Nephron progenitor cell (in vitro differentiated cells): ENCODE measurements around the gene SHISA8.

ENCODE experiments used
- DNase-seq: peaks from one replicate; pipeline ENCODE4 v3.0.0; 2021
- H3K27ac Mint-ChIP-seq: 2 replicates; pipeline ENCODE4 v1.8.0; 2021; ENCODE audit warnings: mild to moderate bottlenecking, moderate library complexity, mixed read lengths
- H3K27me3 Mint-ChIP-seq: 2 replicates; pipeline ENCODE4 v1.8.0; 2021; ENCODE audit warnings: mild to moderate bottlenecking, low read depth, mixed read lengths; ENCODE audit not compliant: poor library complexity
- H3K36me3 Mint-ChIP-seq: 2 replicates; pipeline ENCODE4 v1.8.0; 2021; ENCODE audit warnings: low read depth, mixed read lengths
- H3K4me1 Mint-ChIP-seq: 2 replicates; pipeline ENCODE4 v1.8.0; 2021; ENCODE audit warnings: mixed read lengths
- H3K4me3 Mint-ChIP-seq: 2 replicates; pipeline ENCODE4 v1.8.0; 2021; ENCODE audit warnings: mild to moderate bottlenecking, moderate library complexity, mixed read lengths
- H3K9me3 Mint-ChIP-seq: 2 replicates; pipeline ENCODE4 v1.8.0; 2021; ENCODE audit warnings: mild to moderate bottlenecking, moderate library complexity, mixed read lengths
- CTCF ChIP-seq: fragments of 200-600 bp; sonication (generic); IDR thresholded peaks from 2 replicates; pipeline ENCODE4 v1.5.0; 2021; ENCODE audit warnings: antibody characterized with exemption

Gene SHISA8

DNA sequence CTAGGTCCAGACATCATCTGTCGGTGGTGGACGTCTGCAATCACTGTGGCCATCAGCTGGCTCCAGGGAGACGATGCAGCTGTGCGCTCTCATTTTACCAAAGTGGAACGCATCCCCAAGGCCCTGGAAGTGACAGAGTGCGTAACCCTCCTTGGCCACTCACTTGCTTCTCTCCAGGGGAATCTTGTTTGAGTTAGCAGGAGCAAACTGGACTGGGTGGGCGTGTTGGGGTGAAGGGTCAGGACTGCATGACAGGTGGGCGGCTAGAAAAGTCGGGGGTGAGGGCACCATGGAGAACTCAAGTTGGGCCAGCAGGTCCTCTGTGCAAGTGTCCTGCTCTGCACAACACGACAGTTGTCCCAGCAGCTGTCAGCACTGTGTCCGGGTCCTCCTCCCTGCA, 16.2 kb downstream of the SHISA8 start:
- Mint-ChIP-seq H3K36me3 (peaks cover 43% of the 10 kb centered on the region), H3K4me1 (peaks cover 7% of the 10 kb centered on the region), H3K27me3 (peaks cover 7% of the 10 kb centered on the region), H3K4me3 (no peak overlapping the region), H3K9me3 (no peaks in the 10 kb centered on the region), H3K27ac (no peak overlapping the region)
- TF ChIP-seq CTCF: no peak
- DNase-seq: no peak

- H3K36me3 Mint-ChIP-seq: peaks cover 72% of the 10 kb centered on the region
- no peak overlapping the region for H3K4me3 Mint-ChIP-seq
- no peaks in the 10 kb centered on the region for H3K4me1 Mint-ChIP-seq
- TF ChIP-seq CTCF: no peak
- no peak for DNase-seq
- peaks cover 7% of the 10 kb centered on the region for H3K27me3 Mint-ChIP-seq
- H3K27ac Mint-ChIP-seq: no peak overlapping the region
- H3K9me3 Mint-ChIP-seq: no peaks in the 10 kb centered on the region
Measured at GRCh38 chr22:41893591-41894375, 21.1 kb downstream of the SHISA8 start.

- Mint-ChIP-seq H3K36me3 (peaks cover 77% of the 10 kb centered on the region), H3K9me3 (no peaks in the 10 kb centered on the region), H3K27ac (peak overlapping the region; percentile 93), H3K27me3 (peaks cover 7% of the 10 kb centered on the region), H3K4me1 (no peaks in the 10 kb centered on the region), H3K4me3 (no peak overlapping the region)
- no peak for TF ChIP-seq CTCF
- DNase-seq: no peak
Measured at GRCh38 chr22:41892721-41893120, 22.2 kb downstream of the SHISA8 start.

- TF ChIP-seq CTCF: no peak
- no peak overlapping the region for H3K4me3 Mint-ChIP-seq
- peaks cover 4% of the 10 kb centered on the region for H3K27me3 Mint-ChIP-seq
- H3K27ac Mint-ChIP-seq: peak overlapping the region; percentile 45
- DNase-seq: no peak
- no peaks in the 10 kb centered on the region for H3K4me1 Mint-ChIP-seq
- H3K36me3 Mint-ChIP-seq: peaks cover 80% of the 10 kb centered on the region
- H3K9me3 Mint-ChIP-seq: no peaks in the 10 kb centered on the region
Measured at GRCh38 chr22:41891407-41891806, 23.5 kb downstream of the SHISA8 start.

DNA sequence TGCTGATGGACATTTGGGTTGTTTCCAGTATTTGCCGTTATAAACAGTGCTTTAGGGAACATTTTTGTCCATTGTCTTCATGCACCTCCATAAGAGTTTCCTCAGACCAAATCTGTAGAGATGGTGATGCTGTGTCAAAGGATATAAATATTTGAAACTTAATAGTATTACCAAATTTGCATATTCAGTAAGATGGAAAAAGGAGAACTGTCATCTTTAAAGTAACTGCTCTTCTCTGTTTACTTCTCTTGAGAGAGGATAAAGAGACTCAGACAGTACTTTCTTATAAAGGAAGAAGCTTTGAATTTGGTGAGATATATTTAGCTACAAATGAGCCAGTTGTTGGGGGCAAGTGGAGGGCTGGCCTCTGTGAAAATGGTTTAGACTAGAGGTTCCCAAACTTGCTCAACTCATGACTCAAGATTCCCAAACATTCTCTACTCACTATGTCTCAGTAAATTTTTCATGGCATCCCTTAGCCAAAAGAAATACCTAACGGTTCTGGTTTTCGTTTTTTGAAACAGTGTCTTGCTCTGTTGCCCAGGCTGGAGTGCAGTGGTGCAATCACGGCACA, 26.2 kb downstream of the SHISA8 start:
- TF ChIP-seq CTCF: no peak
- DNase-seq: no peak
- H3K4me1 Mint-ChIP-seq: no peaks in the 10 kb centered on the region
- H3K36me3 Mint-ChIP-seq: peaks cover 88% of the 10 kb centered on the region
- no peak overlapping the region for H3K27ac Mint-ChIP-seq
- no peak overlapping the region for H3K4me3 Mint-ChIP-seq
- H3K9me3 Mint-ChIP-seq: no peaks in the 10 kb centered on the region
- peaks cover under 1% of the 10 kb centered on the region for H3K27me3 Mint-ChIP-seq

GRCh38 chr22:41885516-41885915, 29.4 kb downstream of the SHISA8 start:
- DNase-seq: no peak
- H3K4me1 Mint-ChIP-seq: no peaks in the 10 kb centered on the region
- no peak overlapping the region for H3K4me3 Mint-ChIP-seq
- no peaks in the 10 kb centered on the region for H3K9me3 Mint-ChIP-seq
- H3K27ac Mint-ChIP-seq: no peak overlapping the region
- no peaks in the 10 kb centered on the region for H3K27me3 Mint-ChIP-seq
- no peak for TF ChIP-seq CTCF
- peaks cover 92% of the 10 kb centered on the region for H3K36me3 Mint-ChIP-seq
